Fibroblast of villous mesenchyme (primary cell): ENCODE data around the gene MYOF. TPM values are rescaled to one million over a fixed set of nuclear protein-coding genes. Genes with fewer than 3 reads are reported as not detected.

Source experiments
- DNase-seq: peaks from one replicate; pipeline ENCODE4 v3.0.0-alpha.2; 2010; ENCODE audit warnings: low read depth
- H3K4me3 ChIP-seq: 2 replicates; pipeline ENCODE4 v1.5.1; 2011; ENCODE audit warnings: low read depth, mild to moderate bottlenecking, low read length
- CTCF ChIP-seq: IDR thresholded peaks from 2 replicates; pipeline ENCODE4 v1.5.1; 2012; ENCODE audit warnings: low read depth, mild to moderate bottlenecking, low read length; ENCODE audit not compliant: insufficient read depth
- total RNA-seq: library from RNA; depleted of rRNA; stranded (reverse); fragments of >200 nt; gene quantifications from 2 replicates; pipeline ENCODE4 v1.2.3, GENCODE V29; 2012

Gene MYOF
- total RNA-seq, 1 donor: 323 TPM

GRCh38 chr10:93513091-93513490 lies 31.0 kb upstream of the MYOF start:
- no peak overlapping the region for H3K4me3 ChIP-seq

GRCh38 chr10:93512565-93512964 lies 30.4 kb upstream of the MYOF start:
- H3K4me3 ChIP-seq: no peak overlapping the region
- DNase-seq: no peak
- no peak for TF ChIP-seq CTCF

More at GRCh38 chr10:93513091-93513490, 31.0 kb upstream of the MYOF start:
- DNase-seq: no peak
- no peak for TF ChIP-seq CTCF

GRCh38 chr10:93509816-93510215 lies 27.7 kb upstream of the MYOF start:
- no peak for DNase-seq
- no peak for TF ChIP-seq CTCF
- H3K4me3 ChIP-seq: no peak overlapping the region

- DNase-seq: no peak
- H3K4me3 ChIP-seq: no peak overlapping the region
- TF ChIP-seq CTCF: no peak
Measured at GRCh38 chr10:93505075-93505474, 22.9 kb upstream of the MYOF start.

- no peak overlapping the region for H3K4me3 ChIP-seq
- no peak for TF ChIP-seq CTCF
- DNase-seq: no peak
Measured at GRCh38 chr10:93503075-93503474, 20.9 kb upstream of the MYOF start.

GRCh38 chr10:93501650-93502049 lies 19.5 kb upstream of the MYOF start:
- no peak overlapping the region for H3K4me3 ChIP-seq
- DNase-seq: no peak
- no peak for TF ChIP-seq CTCF

GRCh38 chr10:93498166-93498565 lies 16.0 kb upstream of the MYOF start:
- DNase-seq: no peak
- H3K4me3 ChIP-seq: peak overlapping the region; percentile 3
- TF ChIP-seq CTCF: no peak
